Pancreas (tissue), 10 donors: ENCODE measurements around the gene IKBKE. TPM values are rescaled to one million over a fixed set of nuclear protein-coding genes. Genes with fewer than 3 reads are reported as not detected.

Experiments used
- ATAC-seq, 4 donors: fragments of 200-7000 bp; cut with Tn5 transposase; one replicate each; pipeline versions ENCODE4 v1.8.0 to v1.9.1; 2020; ENCODE audit warnings: mild to moderate bottlenecking in 4 of 4, moderate library complexity in 4 of 4
- DNase-seq, 6 donors: peaks; one replicate each; pipeline ENCODE4 v3.0.0-alpha.2; 2020
- FAIRE-seq: peaks from 2 replicates; lab custom pipeline; 2012; peaks lifted over from hg19 to GRCh38; lab: Jason Lieb, UNC
- H3K27ac ChIP-seq, 4 donors: fragments of 200-600 bp; sonication (generic); 1 replicate in 3 of 4; 2 replicates in 1 of 4; pipeline versions ENCODE4 v1.5.0 to v1.8.0; 2020
- H3K27me3 ChIP-seq, 4 donors: fragments of 200-600 bp; one replicate each; pipeline ENCODE4 v1.8.0; 2021
- H3K36me3 ChIP-seq, 3 donors: fragments of 200-600 bp; sonication (generic) in 1 of 3; one replicate each; pipeline versions ENCODE4 v1.5.0 to v1.8.0; 2020 to 2021
- H3K4me1 ChIP-seq, 3 donors: fragments of 200-600 bp; one replicate each; pipeline ENCODE4 v1.8.0; 2021
- H3K4me3 ChIP-seq, 4 donors: fragments of 200-600 bp; sonication (generic) in 2 of 4; one replicate each; pipeline versions ENCODE4 v1.5.0 to v1.8.0; 2020 to 2021
- H3K9me3 ChIP-seq, 4 donors: fragments of 200-600 bp; one replicate each; pipeline ENCODE4 v1.8.0; 2021
- WGBS, 2 donors: extraction: QIAGEN DNeasy Blood & Tissue Kit; methylation state at CpG; one replicate each; pipeline ENCODE4 v1.1.7; 2013; 5-methylcytosine and 5-hydroxymethylcytosine counted together
- intact Hi-C, 3 donors: fragments of 100-400 bp; cut with DNase I; formaldehyde crosslinking; loops; one replicate each; pipeline versions ENCODE4 v1.11.1 to v1.14.2; 2022
- polyA plus RNA-seq, 2 donors: library from polyadenylated mRNA; stranded (reverse); fragments of 200-250 nt; gene quantifications; one replicate each; pipeline ENCODE4 v1.2.3, GENCODE V29; 2013
- total RNA-seq, 6 donors: library from RNA; stranded (reverse); fragmentation: NEBNext Ultra II Directional in 4 of 6; extraction: Animal tissue kit (Norgen Biotek cat#: 25700) in 4 of 6; gene quantifications; one replicate each; pipeline versions ENCODE4 v1.2.1 to v1.2.4, GENCODE V29; 2021 to 2023
- TF ChIP-seq, protein P1 (sequence below), 4 donors: fragments of 200-600 bp; sonication (generic) in 3 of 4; IDR thresholded peaks; one replicate each; pipeline versions ENCODE4 v1.5.0 to v1.8.0; 2021; ENCODE audit warnings: antibody characterized with exemption in 4 of 4
- donor health status: healthy with polysubstance abuse.
- donor health status: DM: no; HTN: no; CAD: no; lungs with moderate emphysema.
- donor health status: DM: no; HTN: no; CAD: no.
- donor health status: control.
- donor health status: control.
- donor health status: Bipolar disorder and iron deficiency.
- donor health status: DM: yes; HTN: yes; CAD: no.
- donor health status: DM: no; HTN: no; CAD: no.
- donor health status: DM: no; HTN: no; CAD: no.
- donor health status: DM: yes; HTN: yes; CAD: no.

IKBKE gene
- total and polyA plus RNA-seq, 8 donors: 1.8 to 9.9 (median 3.4) TPM

DNA sequence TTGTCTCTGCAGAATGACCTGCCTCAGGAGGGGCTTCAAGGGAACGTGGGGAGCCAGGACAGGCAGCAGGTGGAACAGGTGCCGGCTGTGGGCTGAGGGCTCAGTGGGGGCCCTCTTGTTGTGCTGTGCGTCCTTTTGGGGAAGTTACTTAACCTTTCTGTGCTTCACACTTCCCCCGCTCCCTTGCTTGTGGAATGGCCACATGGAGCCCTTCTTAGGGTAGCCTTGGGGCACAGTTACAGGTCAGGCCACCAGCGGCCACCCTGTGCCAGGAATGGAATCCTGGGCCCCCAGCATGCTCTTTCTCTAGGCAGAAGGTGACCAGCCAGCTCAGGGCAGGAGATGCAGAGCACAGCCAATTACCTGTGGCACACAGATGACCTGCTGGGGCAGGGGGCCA lies 2.6 kb downstream of the IKBKE start:
- ATAC-seq: no peak
- WGBS, 2 donors: 57 to 65% methylated on average over 5 of the region's 5 CpGs

DNA sequence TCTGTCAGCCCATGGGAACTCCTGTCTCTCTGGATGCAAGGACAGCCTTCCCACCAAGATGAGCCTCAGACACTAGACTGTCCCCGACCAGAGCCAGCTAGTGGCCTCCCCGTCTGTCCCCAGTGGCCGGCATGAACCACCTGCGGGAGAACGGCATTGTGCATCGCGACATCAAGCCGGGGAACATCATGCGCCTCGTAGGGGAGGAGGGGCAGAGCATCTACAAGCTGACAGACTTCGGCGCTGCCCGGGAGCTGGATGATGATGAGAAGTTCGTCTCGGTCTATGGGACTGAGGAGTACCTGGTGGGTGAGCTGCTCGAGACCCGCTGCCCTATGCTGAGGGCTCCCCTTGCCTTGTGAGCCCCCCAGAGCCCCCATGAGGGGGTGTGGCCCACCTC lies 5.8 kb downstream of the IKBKE start:
- DNase-seq (no peak), FAIRE-seq (no peak), ATAC-seq (no peak)
- peaks cover 0 to 8% (median 0%) of the 10 kb centered on the region in 3 donors for H3K4me1 ChIP-seq
- H3K4me3 ChIP-seq: no peak overlapping the region
- no peak overlapping the region for H3K27ac ChIP-seq
- TF ChIP-seq, protein P1, sequence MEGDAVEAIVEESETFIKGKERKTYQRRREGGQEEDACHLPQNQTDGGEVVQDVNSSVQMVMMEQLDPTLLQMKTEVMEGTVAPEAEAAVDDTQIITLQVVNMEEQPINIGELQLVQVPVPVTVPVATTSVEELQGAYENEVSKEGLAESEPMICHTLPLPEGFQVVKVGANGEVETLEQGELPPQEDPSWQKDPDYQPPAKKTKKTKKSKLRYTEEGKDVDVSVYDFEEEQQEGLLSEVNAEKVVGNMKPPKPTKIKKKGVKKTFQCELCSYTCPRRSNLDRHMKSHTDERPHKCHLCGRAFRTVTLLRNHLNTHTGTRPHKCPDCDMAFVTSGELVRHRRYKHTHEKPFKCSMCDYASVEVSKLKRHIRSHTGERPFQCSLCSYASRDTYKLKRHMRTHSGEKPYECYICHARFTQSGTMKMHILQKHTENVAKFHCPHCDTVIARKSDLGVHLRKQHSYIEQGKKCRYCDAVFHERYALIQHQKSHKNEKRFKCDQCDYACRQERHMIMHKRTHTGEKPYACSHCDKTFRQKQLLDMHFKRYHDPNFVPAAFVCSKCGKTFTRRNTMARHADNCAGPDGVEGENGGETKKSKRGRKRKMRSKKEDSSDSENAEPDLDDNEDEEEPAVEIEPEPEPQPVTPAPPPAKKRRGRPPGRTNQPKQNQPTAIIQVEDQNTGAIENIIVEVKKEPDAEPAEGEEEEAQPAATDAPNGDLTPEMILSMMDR (IDR thresholded peaks at IDR 0.05): no peak
- no peaks in the 10 kb centered on the region for H3K27me3 ChIP-seq
- H3K9me3 ChIP-seq: no peaks in the 10 kb centered on the region
- WGBS, 2 donors: 87% methylated on average over 17 of the region's 17 CpGs
- intact Hi-C loops: no loop called here
- no peaks in the 10 kb centered on the region for H3K36me3 ChIP-seq

More for the DNA sequence above, 2.6 kb downstream of the IKBKE start:
- H3K4me3 ChIP-seq: no peak overlapping the region
- intact Hi-C loops: no loop called here
- H3K27ac ChIP-seq: no peak overlapping the region
- H3K27me3 ChIP-seq: no peaks in the 10 kb centered on the region
- H3K36me3 ChIP-seq: no peaks in the 10 kb centered on the region
- H3K4me1 ChIP-seq: peaks cover 0 to 17% (median 4%) of the 10 kb centered on the region in 3 donors
- no peaks in the 10 kb centered on the region for H3K9me3 ChIP-seq
- TF ChIP-seq, protein P1 (IDR thresholded peaks at IDR 0.05): no peak
- FAIRE-seq: no peak
- DNase-seq: no peak

DNA sequence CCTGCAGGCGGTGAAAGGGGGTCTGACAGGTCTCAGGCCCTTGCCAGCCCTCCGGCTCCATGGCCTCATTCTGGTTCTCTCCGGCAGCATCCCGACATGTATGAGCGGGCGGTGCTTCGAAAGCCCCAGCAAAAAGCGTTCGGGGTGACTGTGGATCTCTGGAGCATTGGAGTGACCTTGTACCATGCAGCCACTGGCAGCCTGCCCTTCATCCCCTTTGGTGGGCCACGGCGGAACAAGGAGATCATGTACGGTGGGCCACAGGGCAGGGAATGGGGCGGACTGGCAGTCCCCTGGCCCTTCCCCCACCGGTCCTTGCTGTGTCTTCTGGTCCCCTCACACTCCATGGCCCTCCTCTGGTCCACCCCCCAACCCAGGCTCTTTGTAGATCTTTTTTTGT lies 6.3 kb downstream of the IKBKE start:
- Histone ChIP-seq H3K4me1 (peaks cover 0 to 3% (median 0%) of the 10 kb centered on the region in 3 donors), H3K36me3 (no peaks in the 10 kb centered on the region), H3K27me3 (no peaks in the 10 kb centered on the region), H3K4me3 (no peak overlapping the region), H3K27ac (no peak overlapping the region), H3K9me3 (no peaks in the 10 kb centered on the region)
- intact Hi-C loops: no loop called here
- DNase-seq: no peak
- TF ChIP-seq, protein P1 (IDR thresholded peaks at IDR 0.05): no peak
- ATAC-seq: no peak
- no peak for FAIRE-seq
- WGBS, 2 donors: 88 to 92% methylated on average over 14 of the region's 14 CpGs

DNA sequence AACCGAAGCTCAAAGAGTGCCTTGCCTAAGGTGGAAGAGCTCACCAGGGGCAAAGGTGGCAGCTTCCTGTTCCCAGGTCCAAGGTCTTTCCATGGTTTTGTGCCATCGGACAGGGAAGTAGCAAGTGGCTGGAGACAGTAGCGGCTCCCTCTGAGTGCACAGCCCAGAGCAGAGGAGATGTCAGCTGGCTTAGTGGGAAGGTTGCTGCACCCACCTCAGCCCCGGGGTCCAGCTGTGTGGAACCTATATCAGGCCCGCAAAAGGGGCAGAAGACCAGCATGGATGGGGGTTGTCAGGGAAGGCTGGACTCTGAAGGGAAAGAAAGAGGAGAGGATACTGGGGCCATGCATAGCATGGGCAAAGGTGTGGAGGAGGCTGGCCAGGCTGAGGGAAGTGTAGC lies 6.8 kb downstream of the IKBKE start:
- H3K27me3 ChIP-seq: no peaks in the 10 kb centered on the region
- ATAC-seq (no peak), DNase-seq (no peak), FAIRE-seq (no peak)
- no peak overlapping the region for H3K27ac ChIP-seq
- no peaks in the 10 kb centered on the region for H3K36me3 ChIP-seq
- H3K4me1 ChIP-seq: no peaks in the 10 kb centered on the region
- H3K4me3 ChIP-seq: no peak overlapping the region
- no peaks in the 10 kb centered on the region for H3K9me3 ChIP-seq
- 79 to 83% methylated on average over 5 of the region's 5 CpGs for WGBS, 2 donors
- intact Hi-C loops: no loop called here
- TF ChIP-seq, protein P1 (IDR thresholded peaks at IDR 0.05): no peak

DNA sequence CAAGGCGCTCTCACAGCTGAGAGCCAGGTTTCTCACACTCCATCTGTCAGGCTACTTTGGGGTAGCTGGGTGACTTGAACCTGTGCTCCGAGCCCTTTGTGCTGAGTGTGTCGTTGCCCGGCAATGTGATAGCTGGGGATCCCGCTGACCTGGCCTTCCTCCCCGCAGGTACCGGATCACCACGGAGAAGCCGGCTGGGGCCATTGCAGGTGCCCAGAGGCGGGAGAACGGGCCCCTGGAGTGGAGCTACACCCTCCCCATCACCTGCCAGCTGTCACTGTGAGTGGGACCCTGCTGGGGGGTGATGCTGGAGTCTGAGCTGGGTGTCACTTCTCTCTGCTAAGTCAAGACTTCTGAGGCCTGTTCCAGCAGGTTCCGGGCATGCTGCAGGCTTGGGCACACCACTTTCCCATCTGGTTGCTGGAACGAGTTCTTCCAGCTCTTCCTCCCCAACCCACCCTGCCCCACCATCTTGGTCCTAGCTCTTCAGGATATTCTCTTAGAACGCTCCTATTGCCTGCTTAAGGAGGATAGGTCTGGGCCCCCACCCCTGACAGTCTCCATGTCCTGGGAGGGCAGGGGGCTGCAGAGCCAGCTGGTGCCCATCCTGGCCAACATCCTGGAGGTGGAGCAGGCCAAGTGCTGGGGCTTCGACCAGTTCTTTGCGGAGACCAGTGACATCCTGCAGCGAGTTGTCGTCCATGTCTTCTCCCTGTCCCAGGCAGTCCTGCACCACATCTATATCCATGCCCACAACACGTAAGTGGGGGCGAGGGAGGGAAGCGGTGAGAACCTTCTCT lies 7.5 kb downstream of the IKBKE start:
- FAIRE-seq: no peak
- Histone ChIP-seq H3K4me3 (no peak overlapping the region), H3K36me3 (no peaks in the 10 kb centered on the region), H3K27ac (no peak overlapping the region), H3K4me1 (no peaks in the 10 kb centered on the region), H3K27me3 (no peaks in the 10 kb centered on the region), H3K9me3 (no peaks in the 10 kb centered on the region)
- DNase-seq: no peak
- no peak for ATAC-seq
- intact Hi-C loops: no loop called here
- WGBS, 2 donors: 84 to 91% methylated on average over 21 of the region's 21 CpGs
- TF ChIP-seq, protein P1 (IDR thresholded peaks at IDR 0.05): no peak
